GM18951 (cell line): ENCODE data around the gene TXNRD2.
"Not testable (repeated sequence)": the region's sequence is repeated elsewhere in the genome, so short reads cannot be mapped to it uniquely, and the experiment has no call there.

Experiments used
- POLR2A ChIP-seq: IDR thresholded peaks from 4 replicates; pipeline ENCODE4 v1.6.1; 2011; ENCODE audit warnings: mild to moderate bottlenecking; ENCODE audit not compliant: insufficient read length, insufficient read depth; ENCODE audit errors: extremely low read depth
- in situ Hi-C: fragments of 300-500 bp; cut with MboI; formaldehyde crosslinking; loops from one replicate; pipeline ENCODE4 v1.12.0; 2022; ENCODE audit warnings: low sequenced_read_pairs, mixed read lengths, inconsistent platforms; ENCODE audit not compliant: unreplicated experiment

The TXNRD2 gene

DNA sequence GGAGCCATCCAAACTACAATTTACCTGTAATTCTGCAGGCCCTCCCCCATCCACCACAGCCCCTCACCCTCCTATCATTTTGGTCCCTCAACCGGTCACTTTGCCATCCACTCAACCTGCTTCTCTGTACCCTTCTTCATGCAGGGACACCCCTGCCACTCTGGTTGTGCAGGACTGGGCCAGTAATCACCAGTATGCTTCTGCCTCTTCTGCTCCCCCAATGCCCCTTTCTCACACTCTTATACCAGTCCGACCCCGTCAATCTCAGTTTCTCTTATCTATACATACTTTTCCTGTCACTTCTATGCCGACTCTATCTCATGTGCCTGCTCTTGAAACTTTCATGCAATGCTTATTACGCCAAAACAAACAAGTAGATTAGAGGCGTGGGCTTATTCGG lies 5.1 kb downstream of the TXNRD2 start:
- TF ChIP-seq POLR2A, result no peak
- in situ Hi-C loops, result no loop called here

- in situ Hi-C loops, result not testable (repeated sequence)
These were observed 6.4 kb downstream of the TXNRD2 start for GRCh38 chr22:19935123-19935718.

GRCh38 chr22:19933341-19934241 lies 8.0 kb downstream of the TXNRD2 start:
- in situ Hi-C loops, result no loop called here
- no peak for TF ChIP-seq POLR2A

DNA sequence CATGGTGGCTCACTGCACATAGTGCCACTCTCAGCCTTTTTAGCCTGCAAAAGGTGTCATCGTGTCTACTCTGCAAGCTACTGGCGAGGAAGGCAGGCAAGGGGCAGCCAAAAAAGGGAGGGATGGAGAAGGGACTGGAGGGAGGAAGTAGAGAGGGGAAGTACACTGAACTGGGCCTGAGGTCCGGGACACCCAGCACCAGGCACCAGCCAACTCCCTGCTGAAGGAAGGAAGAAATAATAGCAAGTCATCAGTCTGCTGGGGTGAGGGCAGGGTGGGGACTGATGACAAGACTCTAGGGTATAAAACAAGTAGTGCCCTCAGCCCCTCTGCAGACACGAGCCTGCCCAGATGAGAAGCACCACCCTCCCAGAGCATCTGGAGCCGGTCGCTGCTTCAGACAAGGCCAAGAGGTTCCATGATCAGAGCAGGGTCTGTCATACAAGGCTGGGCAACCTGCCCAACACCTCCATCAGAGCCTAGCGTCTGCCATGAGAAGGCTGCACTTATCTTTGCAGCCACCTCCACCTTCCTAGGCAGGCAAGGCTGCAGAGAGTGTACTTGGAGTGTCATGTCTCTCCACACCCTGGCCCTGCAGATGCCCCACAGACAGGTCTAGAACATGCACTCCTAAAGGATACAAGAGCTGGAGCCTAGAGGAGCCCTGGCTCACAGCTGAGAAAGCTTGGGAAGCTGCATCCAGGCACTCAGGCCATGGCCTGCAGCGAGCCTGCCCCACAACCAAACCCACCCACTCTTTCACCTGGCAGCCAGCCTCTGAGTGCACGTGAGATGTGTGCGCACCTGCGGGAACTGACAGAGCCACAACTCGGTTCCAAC lies 9.0 kb downstream of the TXNRD2 start:
- no peak for TF ChIP-seq POLR2A
- in situ Hi-C loops, result no loop called here

DNA sequence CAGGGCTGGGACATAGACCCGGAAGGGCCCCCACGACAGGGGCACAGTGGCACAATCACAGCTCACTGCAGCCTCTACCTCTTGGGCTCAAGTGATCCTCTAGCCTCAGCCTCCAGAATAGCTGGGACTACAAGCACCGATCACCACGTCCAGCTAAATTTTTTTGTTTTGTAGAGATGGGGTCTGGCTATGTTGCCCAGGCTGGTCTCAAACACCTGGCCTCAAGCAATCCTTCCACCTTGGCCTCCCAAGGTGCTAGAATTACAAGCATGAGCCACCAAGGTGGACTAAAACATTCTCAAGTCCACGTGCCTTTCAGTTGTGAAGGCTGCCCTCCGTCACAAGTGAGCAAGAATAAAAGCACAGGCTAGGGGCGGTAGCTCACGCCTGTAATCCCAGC lies 10.1 kb downstream of the TXNRD2 start:
- in situ Hi-C loops, result no loop called here
- no peak for TF ChIP-seq POLR2A

DNA sequence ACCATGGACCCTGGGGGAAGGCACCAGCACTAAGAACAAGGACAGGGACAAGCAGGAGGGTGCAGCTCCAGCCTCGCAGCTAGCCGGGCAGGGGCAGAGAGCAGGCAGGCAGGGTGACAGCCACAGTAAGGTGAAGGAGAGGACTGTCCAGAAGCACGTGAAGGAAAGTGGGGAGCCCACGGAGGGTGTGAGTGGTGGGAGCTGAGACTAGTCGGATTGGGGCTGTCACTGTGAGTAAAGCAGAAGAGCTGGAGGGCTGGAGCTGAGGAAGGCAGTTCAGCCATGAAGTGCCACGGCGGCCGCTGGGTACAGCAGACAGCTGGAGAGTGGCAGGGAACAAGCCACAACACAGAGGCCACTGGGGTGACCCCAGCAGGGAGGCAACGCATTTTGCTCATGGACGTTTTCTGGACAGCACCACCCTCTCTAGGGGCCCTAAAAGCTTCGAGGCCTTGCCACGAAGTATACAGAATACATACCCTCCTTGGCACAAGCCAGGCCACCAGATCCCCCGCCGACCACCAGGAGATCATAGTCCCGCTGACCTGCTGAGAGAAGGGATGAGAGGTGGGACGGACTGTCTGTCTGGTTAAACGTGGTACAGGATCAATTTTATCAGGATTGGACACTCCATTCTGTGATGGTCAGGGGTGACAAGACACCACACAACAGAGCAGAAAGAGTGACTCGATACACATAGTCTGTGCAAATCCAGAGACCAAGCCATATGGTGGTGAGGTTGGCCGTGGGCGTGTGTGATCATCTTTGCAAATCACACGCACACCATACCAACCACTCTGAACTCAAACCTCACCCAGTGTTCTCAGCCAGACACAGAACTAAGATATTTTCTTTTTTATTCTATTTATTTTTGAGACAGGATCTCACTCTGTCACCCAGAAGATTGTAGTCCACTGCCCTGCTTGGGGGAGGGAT lies 10.8 kb downstream of the TXNRD2 start:
- no peak for TF ChIP-seq POLR2A
- in situ Hi-C loops, result no loop called here

DNA sequence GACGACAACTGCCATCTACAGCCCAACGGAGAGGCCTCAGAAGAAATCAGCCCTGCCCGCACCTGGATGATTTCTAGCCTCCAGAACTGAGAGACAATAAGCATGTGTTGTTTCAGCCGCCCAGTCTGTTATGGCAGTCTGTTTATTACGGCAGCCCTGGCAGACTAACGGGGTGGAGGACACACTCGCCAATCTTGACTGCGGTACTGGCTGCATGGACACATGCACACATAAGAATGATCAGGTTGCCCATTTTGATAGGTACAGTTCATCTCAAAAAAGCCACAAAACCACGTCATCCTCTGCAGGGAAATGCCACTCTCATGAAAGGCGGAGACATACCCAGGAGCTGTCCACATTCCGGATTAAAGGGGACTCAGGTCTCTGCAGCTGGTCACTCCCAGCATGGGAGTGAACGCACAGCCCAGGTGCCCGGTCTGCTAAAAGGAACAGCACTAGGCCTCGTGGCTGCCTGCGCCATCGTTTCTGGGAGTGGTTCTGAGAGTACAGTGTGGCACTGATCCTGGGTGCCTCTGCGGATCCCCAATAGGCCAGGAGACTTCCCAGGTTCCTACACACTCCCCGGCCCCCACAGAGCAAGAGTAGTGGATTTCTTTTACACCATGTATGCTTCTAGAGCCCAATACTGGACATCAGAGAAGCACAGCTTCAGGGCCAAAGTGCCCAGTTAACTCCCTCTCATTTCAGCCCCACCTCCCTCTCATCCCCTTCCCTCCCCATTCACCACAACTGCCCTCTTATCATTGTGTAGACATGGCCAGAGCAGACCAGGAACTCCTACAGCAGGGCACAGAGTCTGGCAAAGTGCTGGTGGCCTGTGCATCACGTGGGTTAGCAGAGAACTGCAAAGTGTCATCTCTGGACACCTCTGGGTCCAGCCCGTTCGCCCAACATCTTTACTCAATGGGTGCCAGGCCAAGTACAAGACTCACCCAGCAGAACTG lies 11.8 kb downstream of the TXNRD2 start:
- in situ Hi-C loops, result no loop called here
- no peak for TF ChIP-seq POLR2A

GRCh38 chr22:19928207-19928606 lies 13.4 kb downstream of the TXNRD2 start:
- no peak for TF ChIP-seq POLR2A
- in situ Hi-C loops, result no loop called here

GRCh38 chr22:19927696-19928095 lies 13.9 kb downstream of the TXNRD2 start:
- no peak for TF ChIP-seq POLR2A
- in situ Hi-C loops, result no loop called here

GRCh38 chr22:19926028-19926427 lies 15.6 kb downstream of the TXNRD2 start:
- in situ Hi-C loops, result not testable (repeated sequence)

- no peak for TF ChIP-seq POLR2A
- in situ Hi-C loops, result no loop called here
These were observed 17.6 kb downstream of the TXNRD2 start for GRCh38 chr22:19923914-19924513.
